ENCODE results near the gene SND1. TPM values are rescaled to one million over a fixed set of nuclear protein-coding genes. Genes with fewer than 3 reads are reported as not detected.

The SND1 gene
- total RNA-seq, 1 experiment from 2014 or later: 218 TPM

DNA sequence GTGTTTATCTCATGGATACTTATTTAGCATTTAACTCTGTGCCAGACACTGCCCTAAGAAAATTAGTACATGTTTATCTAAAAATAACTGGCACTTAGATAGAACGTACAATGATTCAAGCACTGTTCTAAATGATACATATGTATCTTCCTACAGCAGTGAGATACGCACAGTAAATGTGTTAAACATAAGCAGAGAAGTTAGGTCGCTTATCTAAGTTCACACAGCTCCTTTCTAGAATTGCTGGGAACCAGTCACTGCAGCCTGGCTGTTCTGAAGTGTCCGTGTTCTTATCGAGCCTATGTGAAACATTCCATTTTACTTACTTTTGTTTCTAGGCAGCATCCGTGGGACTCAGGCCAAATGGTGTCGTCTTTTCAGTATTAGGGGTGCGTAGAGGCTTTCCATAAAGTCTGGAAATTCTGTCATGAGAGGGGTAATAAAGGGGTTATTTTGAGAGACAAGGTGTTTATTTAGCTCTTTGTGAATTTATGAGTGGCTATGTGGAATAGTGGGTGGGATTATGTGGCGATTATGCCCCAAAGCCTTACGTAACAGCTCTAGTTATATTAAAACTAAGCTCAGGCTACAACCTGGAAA, 186.9 kb downstream of the SND1 start:
- Histone ChIP-seq H3T11ph (ENCODE audit: low read length) (no peak overlapping the region), H2BK5ac (ENCODE audit: insufficient read length, low read length) (no peak overlapping the region), H3K4me2 (ENCODE audit: insufficient read depth, insufficient read length, low read length) (no peak overlapping the region), H2BK15ac (ENCODE audit: low read depth, low read length) (no peak overlapping the region), H3K27ac (ENCODE audit: insufficient read length, low read depth, low read length) (no peak overlapping the region), H3K23me2 (ENCODE audit: insufficient read length, low read depth, low read length, poor library complexity, severe bottlenecking) (no peaks in the 10 kb centered on the region), H2AFZ (ENCODE audit: low read length) (no peak overlapping the region), H3K4ac (ENCODE audit: low read depth, low read length) (no peak overlapping the region), H3K9me3 (ENCODE audit: control insufficient read depth, low read depth, low read length) (no peaks in the 10 kb centered on the region), H3K56ac (ENCODE audit: insufficient read length, low read depth, low read length) (no peak overlapping the region), H4K20me1 (ENCODE audit: control insufficient read depth, insufficient read depth, insufficient read length) (no peaks in the 10 kb centered on the region), H3K9ac (ENCODE audit: extremely low read depth, insufficient read length, low read length) (no peak overlapping the region), H2BK120ac (ENCODE audit: low read depth, low read length, poor library complexity, severe bottlenecking) (no peak overlapping the region), H3K27me3 (ENCODE audit: insufficient read depth, low read length) (no peaks in the 10 kb centered on the region), H4K91ac (ENCODE audit: insufficient read length, low read depth, low read length) (no peak overlapping the region), H3K14ac (ENCODE audit: insufficient read depth, low read length) (no peak overlapping the region), H3K79me1 (ENCODE audit: insufficient read depth, low read depth, low read length, poor library complexity, severe bottlenecking) (no peaks in the 10 kb centered on the region), H3K79me2 (ENCODE audit: insufficient read depth, low read length) (no peaks in the 10 kb centered on the region), H3K23ac (ENCODE audit: insufficient read length, low read depth, low read length) (no peak overlapping the region), H3K4me1 (ENCODE audit: insufficient read depth, low read length) (peaks cover 2% of the 10 kb centered on the region; the same call in 1 of the 2 replicates), H2BK12ac (ENCODE audit: insufficient read length, low read depth, low read length) (no peak overlapping the region), H4K5ac (ENCODE audit: insufficient read length, low read depth, low read length) (no peak overlapping the region), H2BK20ac (ENCODE audit: low read depth, low read length, poor library complexity, severe bottlenecking) (no peak overlapping the region), H3K18ac (ENCODE audit: insufficient read length, low read depth, low read length) (no peak overlapping the region), H4K8ac (replicated peaks; ENCODE audit: insufficient read length, low read depth, low read length) (no peak overlapping the region), H2AK5ac (ENCODE audit: insufficient read length, low read length) (no peak overlapping the region)
- Mint-ChIP-seq H3K4me1 (peaks cover 8 to 11% of the 10 kb centered on the region in 2 experiments), H3K36me3 (ENCODE audit: insufficient read depth in 1 of 3, low read depth in 3 of 3) (peaks cover 15 to 23% (median 22%) of the 10 kb centered on the region in 3 experiments), H3K4me3 (no peak overlapping the region), H3K27ac (0 out of 7 replicates have a peak overlapping the region, but pooled peaks of 1 of the 3 experiments have one; percentile 3), H3K9me3 (peaks cover 9 to 14% of the 10 kb centered on the region in 2 experiments), H3K27me3 (ENCODE audit: low read depth) (no peaks in the 10 kb centered on the region)
- no peak for DNase-seq
- TF ChIP-seq, protein P1, sequence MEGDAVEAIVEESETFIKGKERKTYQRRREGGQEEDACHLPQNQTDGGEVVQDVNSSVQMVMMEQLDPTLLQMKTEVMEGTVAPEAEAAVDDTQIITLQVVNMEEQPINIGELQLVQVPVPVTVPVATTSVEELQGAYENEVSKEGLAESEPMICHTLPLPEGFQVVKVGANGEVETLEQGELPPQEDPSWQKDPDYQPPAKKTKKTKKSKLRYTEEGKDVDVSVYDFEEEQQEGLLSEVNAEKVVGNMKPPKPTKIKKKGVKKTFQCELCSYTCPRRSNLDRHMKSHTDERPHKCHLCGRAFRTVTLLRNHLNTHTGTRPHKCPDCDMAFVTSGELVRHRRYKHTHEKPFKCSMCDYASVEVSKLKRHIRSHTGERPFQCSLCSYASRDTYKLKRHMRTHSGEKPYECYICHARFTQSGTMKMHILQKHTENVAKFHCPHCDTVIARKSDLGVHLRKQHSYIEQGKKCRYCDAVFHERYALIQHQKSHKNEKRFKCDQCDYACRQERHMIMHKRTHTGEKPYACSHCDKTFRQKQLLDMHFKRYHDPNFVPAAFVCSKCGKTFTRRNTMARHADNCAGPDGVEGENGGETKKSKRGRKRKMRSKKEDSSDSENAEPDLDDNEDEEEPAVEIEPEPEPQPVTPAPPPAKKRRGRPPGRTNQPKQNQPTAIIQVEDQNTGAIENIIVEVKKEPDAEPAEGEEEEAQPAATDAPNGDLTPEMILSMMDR (conservative IDR thresholded peaks at IDR 0.05): no peak
- no CpG with 5 or more reads among the region's 10 CpGs for WGBS (ENCODE audit: extremely low coverage, insufficient read length, low lambda C conversion rate)

Data from H9 (cell line).